Stimulated activated CD4-positive, alpha-beta T cell treated with anti-CD3 and anti-CD28 coated beads, TNF-alpha, amount 100 ng/mL, for 4 hours (primary cell): ENCODE data around the gene CECR2.

Source experiments
- DNase-seq, 3 experiments: peaks; one replicate each; pipeline ENCODE4 v3.0.0-alpha.2; 2020; ENCODE audit warnings: low read depth in 3 of 3

CECR2 gene

GRCh38 chr22:17606496-17606895 is 237.2 kb downstream of the CECR2 start:
- no peak for DNase-seq
